ENCODE data around the gene FZR1. TPM values are rescaled to one million over a fixed set of nuclear protein-coding genes. Genes with fewer than 3 reads are reported as not detected.

Gene FZR1
- total RNA-seq, 2 donors from 2014 or later, result 56.7 to 65.1 TPM

DNA sequence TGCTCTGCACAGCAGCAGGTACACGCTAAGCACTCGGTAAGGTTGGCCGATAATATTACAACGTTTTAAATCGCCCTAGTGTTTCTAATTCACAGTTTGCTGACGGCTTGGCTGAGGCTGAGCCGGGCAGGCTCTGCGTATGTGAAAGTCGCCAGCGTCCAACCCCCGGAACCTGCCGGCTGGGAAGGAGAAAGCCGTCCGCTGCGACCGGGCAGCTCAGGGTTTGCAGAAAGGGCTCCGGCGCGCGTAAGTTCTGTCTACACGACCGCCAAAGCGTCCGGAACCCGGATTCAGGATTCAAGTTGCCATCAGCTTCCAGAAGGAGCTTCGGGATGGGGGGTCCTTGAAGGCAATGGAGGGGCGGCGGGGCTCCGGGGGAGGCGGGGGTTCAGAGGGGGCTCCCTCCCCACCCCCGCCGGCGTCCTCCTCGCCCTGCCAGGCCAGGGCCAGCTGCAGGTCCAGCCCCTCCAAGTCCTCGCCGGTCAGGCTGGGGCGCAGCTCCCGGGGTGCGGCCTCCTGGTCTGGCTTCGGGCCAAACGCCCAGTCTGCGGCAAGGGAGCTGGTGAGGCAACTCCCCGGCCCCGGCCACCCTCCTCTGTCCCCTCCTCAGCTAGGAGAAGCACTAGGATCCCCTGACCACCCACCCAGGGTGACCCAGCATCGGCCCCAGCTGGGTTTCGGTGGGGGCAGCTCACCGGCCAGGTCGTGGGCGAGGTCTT is 23.4 kb upstream of the FZR1 start:
- TF ChIP-seq, protein P1, sequence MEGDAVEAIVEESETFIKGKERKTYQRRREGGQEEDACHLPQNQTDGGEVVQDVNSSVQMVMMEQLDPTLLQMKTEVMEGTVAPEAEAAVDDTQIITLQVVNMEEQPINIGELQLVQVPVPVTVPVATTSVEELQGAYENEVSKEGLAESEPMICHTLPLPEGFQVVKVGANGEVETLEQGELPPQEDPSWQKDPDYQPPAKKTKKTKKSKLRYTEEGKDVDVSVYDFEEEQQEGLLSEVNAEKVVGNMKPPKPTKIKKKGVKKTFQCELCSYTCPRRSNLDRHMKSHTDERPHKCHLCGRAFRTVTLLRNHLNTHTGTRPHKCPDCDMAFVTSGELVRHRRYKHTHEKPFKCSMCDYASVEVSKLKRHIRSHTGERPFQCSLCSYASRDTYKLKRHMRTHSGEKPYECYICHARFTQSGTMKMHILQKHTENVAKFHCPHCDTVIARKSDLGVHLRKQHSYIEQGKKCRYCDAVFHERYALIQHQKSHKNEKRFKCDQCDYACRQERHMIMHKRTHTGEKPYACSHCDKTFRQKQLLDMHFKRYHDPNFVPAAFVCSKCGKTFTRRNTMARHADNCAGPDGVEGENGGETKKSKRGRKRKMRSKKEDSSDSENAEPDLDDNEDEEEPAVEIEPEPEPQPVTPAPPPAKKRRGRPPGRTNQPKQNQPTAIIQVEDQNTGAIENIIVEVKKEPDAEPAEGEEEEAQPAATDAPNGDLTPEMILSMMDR (conservative IDR thresholded peaks at IDR 0.05), result no peak
- peak; percentile 45 for DNase-seq
- H3K9me3 ChIP-seq (ENCODE audit: control insufficient read depth, low read length), result no peaks in the 10 kb centered on the region
- H3K36me3 Mint-ChIP-seq (ENCODE audit: low read depth), result peaks cover 4% of the 10 kb centered on the region
- H3K9me3 Mint-ChIP-seq, result peaks cover 3% of the 10 kb centered on the region
- WGBS, 2 experiments (ENCODE audit: insufficient coverage in 1 of 2, insufficient read length in 1 of 2), result 93 to 94% methylated on average over 24 to 49 of the region's 49 CpGs
- peaks cover 7% of the 10 kb centered on the region for H3K27me3 Mint-ChIP-seq (ENCODE audit: insufficient read depth)
- no peak overlapping the region for H3K27ac ChIP-seq (ENCODE audit: low read depth, low read length)
- no peaks in the 10 kb centered on the region for H3K27me3 ChIP-seq (ENCODE audit: control insufficient read depth, insufficient read depth, low read length, poor library complexity, severe bottlenecking)
- no peak overlapping the region for H3K4me3 ChIP-seq (ENCODE audit: low read length)
- peaks cover 11% of the 10 kb centered on the region for H3K4me1 Mint-ChIP-seq
- no peaks in the 10 kb centered on the region for H3K4me1 ChIP-seq (ENCODE audit: control insufficient read depth, insufficient read depth, low read length)
- H3K4me3 Mint-ChIP-seq, result no peak overlapping the region
- H3K36me3 ChIP-seq (ENCODE audit: control insufficient read depth, insufficient read depth, low read length), result no peaks in the 10 kb centered on the region
- no peak overlapping the region for H3K9ac ChIP-seq (ENCODE audit: extremely low read depth, low read length, poor library complexity, severe bottlenecking)
- H3K27ac Mint-ChIP-seq, result no peak overlapping the region

DNA sequence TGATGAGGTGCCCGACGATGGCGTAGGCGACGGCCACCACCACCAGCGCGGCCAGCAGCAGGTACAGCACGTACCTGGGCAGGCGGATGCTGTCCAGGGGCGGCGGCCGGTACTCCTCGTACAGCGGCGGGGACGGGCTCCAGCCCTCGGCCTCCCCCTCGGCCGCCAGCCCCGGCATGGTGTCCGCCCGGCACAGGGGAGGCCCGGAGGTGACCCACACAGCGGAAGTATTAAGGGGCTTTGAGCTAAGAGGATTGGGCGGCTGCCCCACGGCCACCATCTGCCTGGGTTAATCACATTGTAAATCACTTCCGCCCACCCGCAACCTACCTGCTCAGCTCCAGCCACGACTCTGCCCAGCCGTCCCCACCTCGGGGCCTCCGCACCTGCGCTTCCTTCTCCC is 22.9 kb upstream of the FZR1 start, which contains the start of gene SMIM44:
TSS of gene SMIM44 (minus strand) at position 216 of the 403 bp plus-strand sequence. CDS start at position 178, 38 bp downstream.
- Histone ChIP-seq H3K9ac (ENCODE audit: extremely low read depth, low read length, poor library complexity, severe bottlenecking) (no peak within 1 kb of the TSS), H3K4me3 (ENCODE audit: low read length) (no peak within 1 kb of the TSS), H3K36me3 (ENCODE audit: control insufficient read depth, insufficient read depth, low read length) (no peaks in the 10 kb centered on the region), H3K27ac (ENCODE audit: low read depth, low read length) (no peak within 1 kb of the TSS), H3K27me3 (ENCODE audit: control insufficient read depth, insufficient read depth, low read length, poor library complexity, severe bottlenecking) (no peaks in the 10 kb centered on the region), H3K4me1 (ENCODE audit: control insufficient read depth, insufficient read depth, low read length) (no peaks in the 10 kb centered on the region), H3K9me3 (ENCODE audit: control insufficient read depth, low read length) (no peaks in the 10 kb centered on the region)
- peaks cover 3% of the 10 kb centered on the region for H3K9me3 Mint-ChIP-seq
- TF ChIP-seq, protein P1 (conservative IDR thresholded peaks at IDR 0.05), result no peak
- H3K27ac Mint-ChIP-seq, result no peak within 1 kb of the TSS
- peaks cover 7% of the 10 kb centered on the region for H3K36me3 Mint-ChIP-seq (ENCODE audit: low read depth)
- H3K27me3 Mint-ChIP-seq (ENCODE audit: insufficient read depth), result peaks cover 4% of the 10 kb centered on the region
- H3K4me3 Mint-ChIP-seq, result no peak within 1 kb of the TSS
- WGBS, 2 experiments (ENCODE audit: insufficient coverage in 1 of 2, insufficient read length in 1 of 2), result 91 to 94% methylated on average over 10 to 33 of the region's 33 CpGs
- peak; percentile 36 for DNase-seq
- H3K4me1 Mint-ChIP-seq, result peaks cover 11% of the 10 kb centered on the region

DNA sequence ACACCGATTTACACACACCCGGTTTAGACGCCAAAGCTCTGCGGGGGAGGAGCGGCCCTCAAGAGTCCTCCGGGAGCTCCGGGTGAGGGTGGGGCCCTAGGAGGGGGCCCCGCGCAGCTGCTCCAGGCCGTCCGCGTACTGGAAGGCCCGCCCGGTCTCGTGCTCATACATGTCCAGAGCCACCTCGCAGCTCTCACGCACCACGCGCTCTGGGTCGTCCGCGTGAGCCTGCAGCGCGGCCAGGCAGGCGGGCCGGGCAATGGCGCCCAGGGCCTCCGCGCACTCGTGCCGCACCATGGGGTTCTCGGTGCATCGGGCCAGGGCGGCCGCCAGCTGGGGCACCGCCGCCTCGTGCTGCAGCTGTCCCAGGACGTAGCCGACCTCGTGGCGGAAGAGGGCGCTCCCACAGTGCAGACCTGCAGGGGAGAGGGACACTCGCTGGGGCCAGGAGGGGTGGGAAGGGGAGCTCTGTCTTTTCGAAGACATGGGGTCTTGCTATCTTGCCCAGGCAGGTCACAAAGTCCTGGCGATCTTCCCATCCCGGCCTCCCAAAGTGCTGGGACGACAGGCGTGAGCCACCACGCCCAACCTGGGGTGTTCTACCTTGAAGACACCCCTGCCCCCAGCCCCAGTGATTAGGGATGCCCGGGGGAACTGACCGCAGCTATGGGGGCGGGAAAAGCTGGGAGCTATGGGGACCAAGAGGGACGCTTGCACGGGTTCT is 14.6 kb upstream of the FZR1 start:
- Mint-ChIP-seq H3K27ac (no peak overlapping the region), H3K27me3 (ENCODE audit: insufficient read depth) (peaks cover 4% of the 10 kb centered on the region), H3K4me1 (no peaks in the 10 kb centered on the region)

More for the DNA sequence above, 14.6 kb upstream of the FZR1 start:
- TF ChIP-seq, protein P1 (conservative IDR thresholded peaks at IDR 0.05), result no peak
- no peaks in the 10 kb centered on the region for H3K9me3 ChIP-seq (ENCODE audit: control insufficient read depth, low read length)
- H3K27ac ChIP-seq (ENCODE audit: low read depth, low read length), result no peak overlapping the region
- no peak overlapping the region for H3K4me3 ChIP-seq (ENCODE audit: low read length)
- Mint-ChIP-seq H3K9me3 (peaks cover 3% of the 10 kb centered on the region), H3K4me3 (no peak overlapping the region), H3K36me3 (ENCODE audit: low read depth) (peaks cover 42% of the 10 kb centered on the region)
- peaks cover 18% of the 10 kb centered on the region for H3K36me3 ChIP-seq (ENCODE audit: control insufficient read depth, insufficient read depth, low read length)
- H3K4me1 ChIP-seq (ENCODE audit: control insufficient read depth, insufficient read depth, low read length), result no peaks in the 10 kb centered on the region
- no peaks in the 10 kb centered on the region for H3K27me3 ChIP-seq (ENCODE audit: control insufficient read depth, insufficient read depth, low read length, poor library complexity, severe bottlenecking)
- no peak overlapping the region for H3K9ac ChIP-seq (ENCODE audit: extremely low read depth, low read length, poor library complexity, severe bottlenecking)
- no peak for DNase-seq
- 93 to 96% methylated on average over 31 to 55 of the region's 55 CpGs for WGBS, 2 experiments (ENCODE audit: insufficient coverage in 1 of 2, insufficient read length in 1 of 2)
